Measurements from ENCODE around the gene TJP3. TPM values are rescaled to one million over a fixed set of nuclear protein-coding genes. Genes with fewer than 3 reads are reported as not detected.
A peak's percentile ranks its signal among the peaks of the same experiment; 100 is the strongest.
"Not testable (repeated sequence)": the region's sequence is repeated elsewhere in the genome, so short reads cannot be mapped to it uniquely, and the experiment has no call there.

The TJP3 gene
- total RNA-seq, 1 donor from 2014 or later: 3.1 TPM

DNA sequence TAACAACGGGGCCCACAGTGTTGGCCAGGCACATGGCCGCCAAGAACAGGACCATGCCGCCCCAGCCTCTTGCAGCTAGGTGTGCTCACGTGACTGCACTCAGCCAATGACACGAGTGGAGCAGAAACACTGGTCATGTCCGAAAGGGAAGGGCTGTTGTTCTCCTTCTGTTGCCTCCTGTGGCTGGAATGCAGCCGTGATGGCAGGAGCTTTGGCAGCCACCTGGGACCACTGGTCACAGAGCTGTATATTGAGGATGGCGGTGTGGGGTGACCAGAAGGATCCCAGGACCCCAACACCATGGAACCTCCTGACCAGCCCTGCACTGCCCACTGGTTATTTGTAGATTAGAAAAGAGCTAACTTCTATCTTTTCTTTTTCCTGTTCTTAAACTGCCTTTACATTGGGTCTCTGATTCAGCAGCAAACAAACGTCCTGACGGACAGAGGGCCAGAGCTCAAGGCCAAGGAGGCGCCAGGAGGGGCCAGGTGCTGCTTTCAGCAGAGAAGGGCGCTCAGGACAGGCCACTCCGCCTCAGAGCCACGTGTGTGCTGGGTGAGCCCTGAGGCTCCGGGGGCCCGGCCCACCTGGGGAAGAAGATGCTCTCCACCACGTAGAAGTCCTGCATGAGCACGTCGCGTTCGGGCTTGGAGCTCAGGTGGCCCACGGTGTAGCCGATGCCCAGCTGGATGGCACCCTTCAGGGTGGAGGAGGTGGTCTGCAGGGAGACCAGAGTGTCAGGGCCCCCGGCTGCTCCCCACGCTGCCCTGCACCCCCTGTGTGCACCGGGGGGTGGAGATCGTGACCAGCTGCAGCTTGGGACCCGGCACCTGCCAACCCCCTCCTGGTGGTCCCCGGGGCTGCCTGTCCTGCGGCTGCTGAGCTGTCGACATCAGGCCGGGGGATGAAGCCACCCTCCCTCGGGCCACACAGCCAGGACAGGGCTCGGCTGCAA, 46.6 kb upstream of the TJP3 start:
- peaks cover 23% of the 10 kb centered on the region for H3K9me3 Mint-ChIP-seq (ENCODE audit: unreplicated experiment)
- TF ChIP-seq, protein P1, sequence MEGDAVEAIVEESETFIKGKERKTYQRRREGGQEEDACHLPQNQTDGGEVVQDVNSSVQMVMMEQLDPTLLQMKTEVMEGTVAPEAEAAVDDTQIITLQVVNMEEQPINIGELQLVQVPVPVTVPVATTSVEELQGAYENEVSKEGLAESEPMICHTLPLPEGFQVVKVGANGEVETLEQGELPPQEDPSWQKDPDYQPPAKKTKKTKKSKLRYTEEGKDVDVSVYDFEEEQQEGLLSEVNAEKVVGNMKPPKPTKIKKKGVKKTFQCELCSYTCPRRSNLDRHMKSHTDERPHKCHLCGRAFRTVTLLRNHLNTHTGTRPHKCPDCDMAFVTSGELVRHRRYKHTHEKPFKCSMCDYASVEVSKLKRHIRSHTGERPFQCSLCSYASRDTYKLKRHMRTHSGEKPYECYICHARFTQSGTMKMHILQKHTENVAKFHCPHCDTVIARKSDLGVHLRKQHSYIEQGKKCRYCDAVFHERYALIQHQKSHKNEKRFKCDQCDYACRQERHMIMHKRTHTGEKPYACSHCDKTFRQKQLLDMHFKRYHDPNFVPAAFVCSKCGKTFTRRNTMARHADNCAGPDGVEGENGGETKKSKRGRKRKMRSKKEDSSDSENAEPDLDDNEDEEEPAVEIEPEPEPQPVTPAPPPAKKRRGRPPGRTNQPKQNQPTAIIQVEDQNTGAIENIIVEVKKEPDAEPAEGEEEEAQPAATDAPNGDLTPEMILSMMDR (IDR thresholded peaks at IDR 0.05; ENCODE audit: partially characterized antibody, unreplicated experiment): no peak
- H3K27ac Mint-ChIP-seq (ENCODE audit: unreplicated experiment): no peak overlapping the region
- no peak overlapping the region for H3K4me3 Mint-ChIP-seq (ENCODE audit: unreplicated experiment)
- peaks cover 18% of the 10 kb centered on the region for H3K27me3 Mint-ChIP-seq (ENCODE audit: unreplicated experiment)
- peaks cover 20% of the 10 kb centered on the region for H3K4me1 Mint-ChIP-seq (ENCODE audit: low read depth, unreplicated experiment)
- DNase-seq: no peak
- peaks cover 7% of the 10 kb centered on the region for H3K36me3 Mint-ChIP-seq (ENCODE audit: unreplicated experiment)

DNA sequence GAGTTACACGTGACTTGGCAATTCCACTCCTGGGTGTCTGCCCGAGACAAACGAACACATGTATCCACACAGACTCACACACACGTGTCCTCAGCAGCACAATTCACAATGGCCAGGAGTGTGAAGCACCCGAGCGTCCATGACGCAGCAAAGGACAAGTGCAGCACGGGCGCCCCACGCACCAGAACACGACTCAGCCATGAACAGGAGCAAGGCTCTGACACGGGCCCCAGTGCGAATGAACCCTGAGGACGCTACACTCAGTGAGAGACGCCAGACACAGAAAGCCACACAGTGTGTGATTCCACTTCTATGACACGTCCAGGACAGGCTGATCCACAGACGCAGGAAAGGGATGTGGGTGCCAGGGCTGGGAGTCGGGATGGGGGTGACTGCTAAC, 44.3 kb upstream of the TJP3 start:
- H3K27me3 Mint-ChIP-seq (ENCODE audit: unreplicated experiment): peaks cover 20% of the 10 kb centered on the region
- peaks cover 7% of the 10 kb centered on the region for H3K36me3 Mint-ChIP-seq (ENCODE audit: unreplicated experiment)
- H3K4me3 Mint-ChIP-seq (ENCODE audit: unreplicated experiment): no peak overlapping the region
- TF ChIP-seq, protein P1 (IDR thresholded peaks at IDR 0.05; ENCODE audit: partially characterized antibody, unreplicated experiment): no peak
- no peak for DNase-seq
- peaks cover 19% of the 10 kb centered on the region for H3K4me1 Mint-ChIP-seq (ENCODE audit: low read depth, unreplicated experiment)
- peaks cover 16% of the 10 kb centered on the region for H3K9me3 Mint-ChIP-seq (ENCODE audit: unreplicated experiment)
- peak overlapping the region; percentile 11 for H3K27ac Mint-ChIP-seq (ENCODE audit: unreplicated experiment)

DNA sequence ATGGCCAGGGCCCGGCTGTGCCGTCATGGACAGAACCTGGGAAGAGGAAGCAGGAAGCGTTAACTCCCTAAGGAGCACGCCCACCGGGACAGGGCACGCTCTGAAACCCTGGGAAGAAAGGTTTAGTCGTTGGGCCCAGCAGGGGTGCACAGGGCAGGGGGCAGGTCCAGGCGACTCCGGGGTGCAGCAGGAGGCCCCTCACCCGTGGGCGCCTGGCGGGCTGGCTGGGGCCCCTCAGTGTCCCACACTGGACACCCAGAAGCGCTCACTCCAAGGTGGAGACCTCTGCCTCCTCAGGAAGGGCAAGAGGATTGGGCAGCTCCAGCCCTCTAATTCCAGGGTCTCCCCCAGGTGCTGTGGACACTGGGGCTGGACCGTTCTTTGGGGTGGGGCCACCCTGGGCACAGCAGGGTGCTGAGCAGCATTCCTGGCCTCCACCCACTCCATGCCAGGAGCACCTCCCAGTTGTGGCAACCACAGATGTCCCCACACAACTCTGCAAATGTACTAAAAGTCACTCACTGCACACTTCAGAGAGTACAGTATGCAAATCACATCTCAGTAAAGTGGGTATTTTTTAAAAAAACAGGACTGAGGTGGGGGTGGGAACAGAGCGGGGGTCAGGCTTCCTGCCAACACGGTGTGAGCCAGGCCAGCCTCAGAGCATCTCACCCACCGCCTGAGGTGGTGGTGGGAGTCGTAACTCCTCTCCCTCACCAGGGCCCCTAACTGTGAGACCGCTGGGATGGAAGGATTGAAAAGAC, 43.1 kb upstream of the TJP3 start:
- no peak overlapping the region for H3K27ac Mint-ChIP-seq (ENCODE audit: unreplicated experiment)
- peaks cover 15% of the 10 kb centered on the region for H3K4me1 Mint-ChIP-seq (ENCODE audit: low read depth, unreplicated experiment)
- no peak for DNase-seq
- H3K9me3 Mint-ChIP-seq (ENCODE audit: unreplicated experiment): peaks cover 13% of the 10 kb centered on the region
- H3K27me3 Mint-ChIP-seq (ENCODE audit: unreplicated experiment): peaks cover 20% of the 10 kb centered on the region
- no peak overlapping the region for H3K4me3 Mint-ChIP-seq (ENCODE audit: unreplicated experiment)
- TF ChIP-seq, protein P1 (IDR thresholded peaks at IDR 0.05; ENCODE audit: partially characterized antibody, unreplicated experiment): no peak
- peaks cover 7% of the 10 kb centered on the region for H3K36me3 Mint-ChIP-seq (ENCODE audit: unreplicated experiment)

DNA sequence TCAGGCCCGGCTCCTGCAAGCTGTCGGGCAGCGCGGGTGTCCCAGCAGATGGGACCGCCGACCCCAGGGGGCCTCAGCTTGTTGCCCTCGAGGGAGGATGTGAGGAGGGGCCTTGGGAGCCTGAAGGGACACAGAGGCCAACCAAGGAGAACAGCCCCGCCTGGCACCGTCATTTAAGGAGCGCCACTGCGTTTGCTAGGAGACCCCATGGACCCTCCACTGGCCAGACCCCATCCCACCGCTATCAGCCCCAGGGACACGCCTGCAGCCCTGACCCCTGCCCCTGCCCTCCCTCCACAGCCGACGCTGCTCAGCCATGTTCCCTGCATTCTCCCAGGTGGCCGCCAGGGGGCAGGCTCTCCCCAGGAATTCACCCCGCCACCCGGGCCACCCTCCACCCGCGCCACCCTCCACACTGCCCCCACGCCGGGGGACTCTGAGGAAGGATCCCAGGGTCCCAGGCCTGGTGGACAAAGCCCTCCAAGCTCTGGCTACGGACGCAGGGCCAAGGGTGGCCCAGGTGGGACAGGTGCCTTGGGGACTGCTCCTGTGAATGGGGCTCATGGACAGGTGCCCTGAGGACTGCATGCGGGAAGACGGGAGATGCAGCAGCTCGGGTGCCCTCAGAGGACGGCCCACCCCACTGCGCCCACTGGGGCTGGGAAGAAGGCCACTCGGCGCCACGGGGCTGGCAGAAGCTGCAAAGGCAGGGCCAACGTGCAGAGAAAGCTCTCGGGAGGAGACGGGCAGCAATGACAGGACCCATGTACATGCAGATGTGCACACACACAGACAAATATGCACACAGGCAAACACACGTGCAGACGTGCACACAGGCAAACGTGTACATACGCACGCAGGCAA, 42.3 kb upstream of the TJP3 start:
- Mint-ChIP-seq H3K4me1 (ENCODE audit: low read depth, unreplicated experiment) (peaks cover 16% of the 10 kb centered on the region), H3K27me3 (ENCODE audit: unreplicated experiment) (peaks cover 20% of the 10 kb centered on the region), H3K4me3 (ENCODE audit: unreplicated experiment) (peak overlapping the region; percentile 44), H3K27ac (ENCODE audit: unreplicated experiment) (peak overlapping the region; percentile 90), H3K9me3 (ENCODE audit: unreplicated experiment) (peaks cover 10% of the 10 kb centered on the region), H3K36me3 (ENCODE audit: unreplicated experiment) (peaks cover 4% of the 10 kb centered on the region)
- TF ChIP-seq, protein P1 (IDR thresholded peaks at IDR 0.05; ENCODE audit: partially characterized antibody, unreplicated experiment): peak; percentile 98
- DNase-seq: peak; percentile 86

DNA sequence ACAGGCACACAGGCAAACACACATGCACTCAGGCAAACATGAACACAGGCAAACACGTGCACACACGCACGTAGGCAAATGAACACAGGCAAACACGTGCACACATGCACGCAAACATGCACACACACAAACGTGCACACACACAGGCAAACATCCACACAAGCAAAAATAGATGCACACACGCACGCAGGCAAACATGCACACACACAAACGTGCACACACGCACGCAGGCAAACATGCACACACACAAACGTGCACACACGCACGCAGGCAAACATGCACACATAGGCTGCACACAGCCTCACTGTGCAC, 41.7 kb upstream of the TJP3 start:
- H3K4me1 Mint-ChIP-seq (ENCODE audit: low read depth, unreplicated experiment): peaks cover 16% of the 10 kb centered on the region
- H3K4me3 Mint-ChIP-seq (ENCODE audit: unreplicated experiment): peak overlapping the region; percentile 44
- peaks cover 10% of the 10 kb centered on the region for H3K9me3 Mint-ChIP-seq (ENCODE audit: unreplicated experiment)
- DNase-seq; H3K36me3 Mint-ChIP-seq (ENCODE audit: unreplicated experiment): not testable (repeated sequence)
- H3K27ac Mint-ChIP-seq (ENCODE audit: unreplicated experiment): peak overlapping the region; percentile 90
- peaks cover 20% of the 10 kb centered on the region for H3K27me3 Mint-ChIP-seq (ENCODE audit: unreplicated experiment)

Data from glutamatergic neuron (in vitro differentiated cells).